Transverse colon (tissue), 4 donors: ENCODE data around the gene FCHSD2.

ENCODE experiments used
- POLR2AphosphoS5 ChIP-seq, 3 donors: sonication (generic); formaldehyde crosslinking; IDR thresholded peaks; one replicate each; pipeline ENCODE4 v1.6.1; 2016; ENCODE audit warnings: antibody characterized with exemption in 3 of 3
- TF ChIP-seq, protein P1 (sequence below), 5 experiments: fragments of 200-600 bp in 3 of 5; fragments of 450-650 bp in 2 of 5; sonication (generic) in 3 of 5; IDR thresholded peaks; 1 replicate in 2 of 5; 2 replicates in 3 of 5; pipeline ENCODE4 v1.5.1; 2016 to 2017; ENCODE audit warnings: antibody characterized with exemption in 5 of 5, inconsistent platforms in 3 of 5, mild to moderate bottlenecking in 2 of 5, moderate library complexity in 1 of 5

DNA sequence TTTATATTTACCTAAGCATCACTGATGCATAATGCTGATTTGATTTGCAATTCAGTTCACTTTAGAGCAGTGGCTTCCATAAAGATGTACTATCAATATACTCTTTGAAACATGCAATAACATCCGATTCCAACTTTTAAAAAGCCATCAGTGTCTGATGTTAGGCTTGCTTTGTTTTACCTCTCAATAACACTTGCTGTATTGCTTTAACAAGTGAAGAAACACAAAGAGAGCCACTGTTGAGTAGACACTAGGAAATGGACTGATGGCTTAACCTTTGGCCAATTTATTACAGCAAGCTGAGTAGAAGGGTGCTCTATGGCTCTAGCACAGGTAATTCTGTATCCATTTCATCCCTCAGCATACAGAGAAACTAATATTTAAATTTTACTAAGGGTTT lies 122.1 kb downstream of the FCHSD2 start:
- TF ChIP-seq, protein P1, sequence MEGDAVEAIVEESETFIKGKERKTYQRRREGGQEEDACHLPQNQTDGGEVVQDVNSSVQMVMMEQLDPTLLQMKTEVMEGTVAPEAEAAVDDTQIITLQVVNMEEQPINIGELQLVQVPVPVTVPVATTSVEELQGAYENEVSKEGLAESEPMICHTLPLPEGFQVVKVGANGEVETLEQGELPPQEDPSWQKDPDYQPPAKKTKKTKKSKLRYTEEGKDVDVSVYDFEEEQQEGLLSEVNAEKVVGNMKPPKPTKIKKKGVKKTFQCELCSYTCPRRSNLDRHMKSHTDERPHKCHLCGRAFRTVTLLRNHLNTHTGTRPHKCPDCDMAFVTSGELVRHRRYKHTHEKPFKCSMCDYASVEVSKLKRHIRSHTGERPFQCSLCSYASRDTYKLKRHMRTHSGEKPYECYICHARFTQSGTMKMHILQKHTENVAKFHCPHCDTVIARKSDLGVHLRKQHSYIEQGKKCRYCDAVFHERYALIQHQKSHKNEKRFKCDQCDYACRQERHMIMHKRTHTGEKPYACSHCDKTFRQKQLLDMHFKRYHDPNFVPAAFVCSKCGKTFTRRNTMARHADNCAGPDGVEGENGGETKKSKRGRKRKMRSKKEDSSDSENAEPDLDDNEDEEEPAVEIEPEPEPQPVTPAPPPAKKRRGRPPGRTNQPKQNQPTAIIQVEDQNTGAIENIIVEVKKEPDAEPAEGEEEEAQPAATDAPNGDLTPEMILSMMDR (IDR thresholded peaks at IDR 0.05) = no peak
- no peak for TF ChIP-seq POLR2AphosphoS5 (IDR thresholded peaks at IDR 0.05)
